ENCODE results near the gene SPATA21.

GRCh38 chr1:16418823-16419425 lies 18.3 kb downstream of the SPATA21 start:
- no peak for TF ChIP-seq POLR2AphosphoS5 (IDR thresholded peaks at IDR 0.05)
- no peak for TF ChIP-seq SMC3 (conservative IDR thresholded peaks at IDR 0.05; ENCODE audit: poor library complexity)
- TF ChIP-seq EZH2 (IDR thresholded peaks at IDR 0.05; ENCODE audit: borderline replicate concordance, insufficient read depth, low read length, poor library complexity, severe bottlenecking), result no peak
- TF ChIP-seq CTCF (IDR thresholded peaks at IDR 0.05; ENCODE audit: poor library complexity, severe bottlenecking), result no peak
- no peak for TF ChIP-seq TAF1 (IDR thresholded peaks at IDR 0.05; ENCODE audit: low read depth)
- no peak for TF ChIP-seq EP300 (conservative IDR thresholded peaks at IDR 0.05; ENCODE audit: poor library complexity, severe bottlenecking)
- TF ChIP-seq MXI1 (conservative IDR thresholded peaks at IDR 0.05; ENCODE audit: poor library complexity, severe bottlenecking), result no peak
- TF ChIP-seq RAD21 (conservative IDR thresholded peaks at IDR 0.05), result no peak
- TF ChIP-seq, protein P1, sequence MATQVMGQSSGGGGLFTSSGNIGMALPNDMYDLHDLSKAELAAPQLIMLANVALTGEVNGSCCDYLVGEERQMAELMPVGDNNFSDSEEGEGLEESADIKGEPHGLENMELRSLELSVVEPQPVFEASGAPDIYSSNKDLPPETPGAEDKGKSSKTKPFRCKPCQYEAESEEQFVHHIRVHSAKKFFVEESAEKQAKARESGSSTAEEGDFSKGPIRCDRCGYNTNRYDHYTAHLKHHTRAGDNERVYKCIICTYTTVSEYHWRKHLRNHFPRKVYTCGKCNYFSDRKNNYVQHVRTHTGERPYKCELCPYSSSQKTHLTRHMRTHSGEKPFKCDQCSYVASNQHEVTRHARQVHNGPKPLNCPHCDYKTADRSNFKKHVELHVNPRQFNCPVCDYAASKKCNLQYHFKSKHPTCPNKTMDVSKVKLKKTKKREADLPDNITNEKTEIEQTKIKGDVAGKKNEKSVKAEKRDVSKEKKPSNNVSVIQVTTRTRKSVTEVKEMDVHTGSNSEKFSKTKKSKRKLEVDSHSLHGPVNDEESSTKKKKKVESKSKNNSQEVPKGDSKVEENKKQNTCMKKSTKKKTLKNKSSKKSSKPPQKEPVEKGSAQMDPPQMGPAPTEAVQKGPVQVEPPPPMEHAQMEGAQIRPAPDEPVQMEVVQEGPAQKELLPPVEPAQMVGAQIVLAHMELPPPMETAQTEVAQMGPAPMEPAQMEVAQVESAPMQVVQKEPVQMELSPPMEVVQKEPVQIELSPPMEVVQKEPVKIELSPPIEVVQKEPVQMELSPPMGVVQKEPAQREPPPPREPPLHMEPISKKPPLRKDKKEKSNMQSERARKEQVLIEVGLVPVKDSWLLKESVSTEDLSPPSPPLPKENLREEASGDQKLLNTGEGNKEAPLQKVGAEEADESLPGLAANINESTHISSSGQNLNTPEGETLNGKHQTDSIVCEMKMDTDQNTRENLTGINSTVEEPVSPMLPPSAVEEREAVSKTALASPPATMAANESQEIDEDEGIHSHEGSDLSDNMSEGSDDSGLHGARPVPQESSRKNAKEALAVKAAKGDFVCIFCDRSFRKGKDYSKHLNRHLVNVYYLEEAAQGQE (IDR thresholded peaks at IDR 0.05; ENCODE audit: borderline replicate concordance), result no peak

Data from neural cell (in vitro differentiated cells).